GM12872 (cell line): ENCODE data around the gene C8G.

Experiments
- CTCF ChIP-seq: IDR thresholded peaks from 3 replicates; pipeline ENCODE4 v1.5.1; 2011; ENCODE audit warnings: low read depth, mild to moderate bottlenecking, low read length, moderate library complexity; ENCODE audit not compliant: insufficient read depth

Gene C8G

DNA sequence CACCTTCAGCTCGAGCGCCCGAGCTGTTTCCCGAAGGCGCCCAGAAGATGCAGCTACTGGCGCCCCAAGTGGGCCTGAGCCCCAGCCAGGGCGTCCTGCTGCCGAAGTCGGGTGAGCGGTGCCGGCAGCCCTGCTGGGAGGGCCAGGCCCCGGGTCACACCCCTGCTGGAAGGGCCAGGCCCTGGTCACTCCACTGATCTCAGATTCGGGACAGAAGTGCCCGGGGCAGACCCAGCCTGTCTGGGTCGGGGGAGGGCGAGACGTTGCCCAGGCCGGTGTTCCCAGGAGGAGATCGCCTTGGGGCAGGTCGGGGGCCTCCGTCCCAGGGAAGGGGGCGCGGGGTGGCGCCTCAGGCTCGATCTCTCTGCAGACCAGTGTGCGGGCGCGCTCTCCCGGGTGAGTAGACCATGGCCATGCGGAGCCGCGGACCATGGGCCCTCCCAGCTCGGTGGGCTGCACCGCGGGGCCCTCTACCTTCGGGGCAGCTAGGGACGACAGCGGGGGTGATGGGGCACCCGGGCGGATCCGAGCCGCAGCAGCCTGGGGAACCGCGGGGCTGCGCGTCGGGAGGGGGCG is 40.1 kb downstream of the C8G start:
- TF ChIP-seq CTCF: no peak

GRCh38 chr9:136985853-136986252 is 40.8 kb downstream of the C8G start:
- no peak for TF ChIP-seq CTCF

DNA sequence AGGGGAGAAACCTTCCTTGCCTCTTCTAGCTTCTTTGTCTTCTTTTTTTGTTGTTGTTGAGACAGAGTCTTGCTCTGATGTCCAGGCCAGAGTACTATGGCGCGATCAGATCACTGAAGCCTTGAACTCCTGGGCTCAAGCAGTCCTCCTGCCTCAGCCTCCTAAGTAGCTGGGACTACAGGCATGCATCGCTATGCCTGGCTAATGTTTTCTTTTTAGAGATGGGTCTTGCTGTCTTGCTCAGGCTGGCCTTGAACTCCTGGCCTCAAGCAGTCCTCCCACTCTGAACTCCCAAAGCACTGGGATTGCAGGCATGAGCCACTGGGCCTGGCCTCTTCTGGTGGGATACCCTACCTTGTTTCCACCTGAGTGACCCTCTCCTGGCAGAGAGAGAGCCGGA is 43.8 kb downstream of the C8G start:
- TF ChIP-seq CTCF: no peak

GRCh38 chr9:136990242-136990911 is 45.3 kb downstream of the C8G start:
- no peak for TF ChIP-seq CTCF

DNA sequence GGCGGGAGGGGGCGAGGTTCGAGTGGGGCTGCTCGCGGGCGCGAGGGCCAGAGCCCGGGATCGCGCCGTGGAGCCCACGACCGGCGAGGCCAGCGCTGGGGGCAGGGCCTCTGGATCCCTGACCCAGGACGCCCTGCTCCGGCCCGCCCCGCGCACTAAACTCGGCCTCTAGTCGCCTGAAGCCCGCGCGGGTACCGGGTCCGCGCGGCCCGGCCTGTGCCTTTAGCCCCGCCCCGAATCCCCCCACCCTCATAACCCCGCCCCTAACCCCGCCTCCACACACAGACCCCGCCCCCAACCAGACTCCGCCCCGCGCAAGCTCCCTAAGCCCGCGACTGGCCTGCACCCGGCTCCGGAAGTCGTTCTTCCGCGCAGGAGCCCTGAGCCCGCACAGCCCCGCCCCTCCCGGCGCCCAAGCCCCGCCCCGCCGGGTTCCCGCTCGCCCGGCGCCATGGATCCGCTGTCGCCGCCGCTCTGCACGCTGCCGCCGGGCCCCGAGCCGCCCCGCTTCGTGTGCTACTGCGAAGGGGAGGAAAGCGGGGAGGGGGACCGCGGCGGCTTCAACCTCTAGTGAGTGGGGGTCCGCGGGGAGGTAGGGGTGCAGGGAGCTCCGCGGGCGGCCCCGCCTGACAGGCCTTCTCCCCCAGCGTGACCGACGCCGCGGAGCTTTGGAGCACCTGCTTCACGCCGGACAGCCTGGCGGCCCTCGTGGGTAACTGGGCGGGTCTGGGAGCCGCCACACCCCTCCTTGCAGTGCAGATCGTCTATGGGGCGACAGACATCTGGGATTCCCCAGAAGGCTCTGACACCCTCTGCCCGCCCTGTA is 47.2 kb downstream of the C8G start, which contains the start of gene PAXX:
TSS of gene PAXX (plus strand) at position 430 of the 826 bp plus-strand sequence. CDS start at position 452, 22 bp downstream.
- no peak for TF ChIP-seq CTCF

- TF ChIP-seq CTCF: no peak; the same call in 2 of the 3 replicates
These were observed 47.9 kb downstream of the C8G start for GRCh38 chr9:136992819-136993369.
